ENCODE results near the gene IFNLR1. TPM values are rescaled to one million over a fixed set of nuclear protein-coding genes. Genes with fewer than 3 reads are reported as not detected.

IFNLR1 gene
- total and polyA plus RNA-seq, 2 of the 8 experiments (the other 6 are each of a cell fraction or from before 2014, with no cell fraction given): 6.8 to 10.1 TPM

DNA sequence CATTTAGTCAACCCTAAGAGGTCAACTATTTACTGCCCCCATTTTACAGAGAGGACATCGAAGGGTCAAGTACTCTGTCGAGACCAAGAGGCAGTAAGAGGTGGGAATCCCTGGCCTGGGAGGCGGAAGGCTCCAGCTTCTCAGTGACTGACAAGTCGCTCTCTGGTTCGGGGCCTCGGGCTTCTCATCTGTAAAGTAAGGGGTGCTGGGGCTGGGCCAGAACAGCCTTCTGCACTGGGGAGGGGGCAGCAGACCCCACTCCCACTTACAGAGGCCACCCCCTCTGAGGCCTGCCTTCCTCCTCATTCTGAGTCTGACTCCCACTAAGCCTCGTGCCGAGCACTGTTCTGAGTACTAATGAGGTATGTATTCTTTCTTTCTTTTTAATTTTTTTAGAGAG lies 17.0 kb upstream of the IFNLR1 start:
- Histone ChIP-seq H3K4me3 (ENCODE audit: extremely low read depth in 1 of 4, insufficient read depth in 2 of 4, low read depth in 3 of 4, low read length in 4 of 4) (no peak overlapping the region), H2BK15ac (ENCODE audit: low read length) (no peak overlapping the region), H3K27me3 (replicated peaks in 1 of 4; ENCODE audit: control insufficient read depth in 3 of 4, extremely low read depth in 1 of 4, insufficient read depth in 3 of 4, low read length in 3 of 4) (no peaks in the 10 kb centered on the region), H3K56ac (replicated peaks; ENCODE audit: insufficient read length, low read depth, low read length) (no peak overlapping the region), H3K18ac (ENCODE audit: extremely low read depth, low read length) (no peak overlapping the region), H2BK20ac (ENCODE audit: low read length) (no peak overlapping the region), H3K23ac (ENCODE audit: insufficient read length) (no peak overlapping the region), H4K91ac (replicated peaks; ENCODE audit: insufficient read length, low read length) (no peak overlapping the region), H3K23me2 (ENCODE audit: low read depth, low read length) (no peaks in the 10 kb centered on the region), H3K27ac (ENCODE audit: low read depth, low read length) (no peak overlapping the region), H3K9ac (replicated peaks in 1 of 4; ENCODE audit: extremely low read depth in 1 of 4, low read depth in 3 of 4, low read length in 3 of 4) (no peak overlapping the region), H3K4ac (replicated peaks; ENCODE audit: insufficient read length, low read depth, low read length) (no peak overlapping the region), H2BK120ac (replicated peaks; ENCODE audit: low read depth, low read length) (no peak overlapping the region), H3K14ac (ENCODE audit: insufficient read length) (no peak overlapping the region), H4K8ac (ENCODE audit: extremely low read depth, insufficient read depth, low read length) (no peak overlapping the region), H2AFZ (ENCODE audit: low read length) (no peak overlapping the region), H3K79me2 (ENCODE audit: control insufficient read depth in 1 of 2, insufficient read depth in 2 of 2, low read length in 2 of 2) (no peaks in the 10 kb centered on the region), H2BK12ac (ENCODE audit: low read depth, low read length) (0 out of 2 replicates have a peak overlapping the region, but pooled peaks have one; percentile 64), H4K5ac (ENCODE audit: insufficient read length, low read depth, low read length) (no peak overlapping the region), H2AK5ac (ENCODE audit: low read depth, low read length) (no peak overlapping the region), H4K20me1 (replicated peaks in 1 of 2; ENCODE audit: control insufficient read depth in 1 of 2, insufficient read depth in 2 of 2, low read length in 2 of 2) (no peaks in the 10 kb centered on the region), H3K36me3 (ENCODE audit: control insufficient read depth in 2 of 4, insufficient read depth in 4 of 4, low read length in 3 of 4) (no peaks in the 10 kb centered on the region), H3K79me1 (ENCODE audit: low read depth, low read length) (no peaks in the 10 kb centered on the region), H2BK5ac (ENCODE audit: low read depth, low read length) (no peak overlapping the region), H3K4me1 (replicated peaks in 1 of 4; ENCODE audit: control insufficient read depth in 3 of 4, insufficient read depth in 4 of 4, low read length in 3 of 4) (peaks cover 0 to 4% (median 2%) of the 10 kb centered on the region in 4 experiments; a peak in 2 of 7 replicates), H3K9me3 (ENCODE audit: insufficient read depth in 2 of 2, low read depth in 1 of 2, low read length in 1 of 2) (no peaks in the 10 kb centered on the region), H3K4me2 (ENCODE audit: insufficient read depth in 1 of 2, low read depth in 2 of 2, low read length in 2 of 2) (no peak overlapping the region)
- TF ChIP-seq SP2 (IDR thresholded peaks at IDR 0.05; ENCODE audit: low read length) (no peak), MAFK (IDR thresholded peaks at IDR 0.05; ENCODE audit: low read depth, low read length) (no peak), SUZ12 (IDR thresholded peaks at IDR 0.05; ENCODE audit: low read length) (no peak), CREB1 (IDR thresholded peaks at IDR 0.05) (no peak), SP1 (IDR thresholded peaks at IDR 0.05; ENCODE audit: low read depth, low read length) (no peak)
- no peak for DNase-seq (ENCODE audit: low read depth in 1 of 2, low spot score in 2 of 2)
- CTCF ChIA-PET (ENCODE audit: partially characterized antibody): interaction anchor here (0.6 to 5.0 kb wide), 14 partner anchors 10 to 205 kb away, joined by 3 to 81 read pairs (median 4); no protein-coding TSS in a partner anchor
- 90% methylated on average over 8 of the region's 8 CpGs; no CpG with 5 or more reads in 1 of the 2 experiments for WGBS, 2 experiments (ENCODE audit: extremely low coverage in 1 of 2, insufficient coverage in 1 of 2, insufficient read length in 1 of 2, insufficient replicate concordance in 2 of 2, low coverage in 1 of 2, low lambda C conversion rate in 2 of 2, missing lambda C conversion rate in 1 of 2)
- POLR2A ChIA-PET (ENCODE audit: partially characterized antibody): no interaction called here
- no peak for FAIRE-seq

Measured in H1 (cell line).